CD4-positive, alpha-beta T cell treated with Interleukin-10 for 1 hour (primary cell): ENCODE data around the gene ARHGEF2.

Experiments used
- DNase-seq: peaks from one replicate; pipeline ENCODE4 v3.0.0-alpha.2; 2020

The ARHGEF2 gene

GRCh38 chr1:155969377-155969791, 9.0 kb downstream of the ARHGEF2 start:
- DNase-seq, result no peak

GRCh38 chr1:155968670-155969069, 9.7 kb downstream of the ARHGEF2 start:
- DNase-seq, result no peak

DNA sequence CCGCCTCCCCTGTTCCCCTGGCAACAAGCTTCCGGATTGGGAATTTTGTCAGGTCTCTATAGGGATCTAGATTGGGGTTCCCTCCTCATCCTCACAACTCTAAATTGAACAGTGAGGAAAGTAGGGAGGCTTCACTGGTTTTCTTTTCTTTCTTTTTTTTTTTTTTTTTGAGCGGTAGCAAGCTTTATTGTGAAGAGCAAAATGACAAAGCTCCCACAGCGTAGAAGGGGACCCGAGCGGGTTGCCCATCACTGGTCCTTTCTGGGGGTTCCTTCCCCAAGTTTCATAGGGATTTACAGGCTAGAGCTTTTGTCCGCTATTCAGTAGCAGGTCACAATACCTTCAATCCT, 10.3 kb downstream of the ARHGEF2 start:
- no peak for DNase-seq

- no peak for DNase-seq
Measured at GRCh38 chr1:155967341-155968050, 10.9 kb downstream of the ARHGEF2 start.

GRCh38 chr1:155966750-155967149, 11.6 kb downstream of the ARHGEF2 start:
- DNase-seq, result no peak

GRCh38 chr1:155966135-155966534, 12.2 kb downstream of the ARHGEF2 start:
- no peak for DNase-seq

GRCh38 chr1:155964193-155964592, 14.2 kb downstream of the ARHGEF2 start:
- no peak for DNase-seq

- no peak for DNase-seq
Measured at GRCh38 chr1:155962599-155963211, 15.6 kb downstream of the ARHGEF2 start.

DNA sequence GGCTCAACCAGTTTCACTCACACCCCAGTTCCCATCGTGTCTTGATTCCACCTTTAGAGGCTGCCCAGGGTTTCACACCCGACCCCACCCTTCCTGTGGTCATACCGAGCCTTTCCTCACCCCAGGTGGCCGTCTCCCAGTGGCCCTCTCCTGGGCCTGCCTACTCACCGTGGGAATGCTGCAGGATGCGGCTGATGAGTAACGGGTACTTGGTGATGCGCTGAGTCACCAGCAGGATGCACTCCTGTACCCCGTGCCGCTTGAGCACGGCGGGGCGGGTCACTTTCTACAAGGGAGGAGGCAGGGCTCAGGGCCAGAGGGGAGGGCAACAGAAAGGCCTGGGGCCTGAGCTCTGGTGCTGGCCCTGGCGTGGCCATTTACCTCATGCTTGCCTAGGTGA, 16.4 kb downstream of the ARHGEF2 start:
- DNase-seq, result no peak

DNA sequence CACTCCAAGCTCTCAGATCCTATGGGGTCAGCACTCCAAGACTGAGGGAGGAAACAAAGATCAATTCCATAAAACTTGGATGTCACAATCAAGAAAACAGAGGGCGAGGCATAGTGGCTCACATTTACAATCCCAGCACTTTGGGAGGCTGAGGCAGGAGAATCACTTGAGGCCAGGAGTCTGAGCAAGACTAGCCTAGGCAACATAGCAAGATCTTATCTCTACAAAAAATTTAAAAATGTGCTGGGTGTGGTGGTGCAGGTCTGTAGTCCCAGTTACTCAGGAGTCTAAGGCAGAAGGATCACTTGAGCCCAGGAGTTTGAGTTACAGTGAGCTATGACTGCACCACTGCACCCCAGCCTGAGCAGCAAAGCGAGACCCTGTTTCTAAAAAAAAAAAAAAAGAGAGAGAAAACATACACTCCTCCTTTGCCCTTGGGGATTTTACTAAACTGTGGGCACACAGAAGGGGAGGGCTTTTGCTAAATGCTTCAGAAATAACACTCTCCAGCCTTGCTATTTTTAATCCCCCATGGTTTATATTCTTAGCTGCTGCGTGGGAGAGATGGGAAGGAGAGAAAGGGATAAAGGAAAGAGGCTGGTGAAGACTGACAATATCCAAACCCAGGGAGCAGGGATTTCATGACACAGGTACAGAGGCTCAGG, 18.1 kb downstream of the ARHGEF2 start:
- DNase-seq, result no peak

GRCh38 chr1:155957411-155957915, 20.9 kb downstream of the ARHGEF2 start:
- DNase-seq, result no peak

DNA sequence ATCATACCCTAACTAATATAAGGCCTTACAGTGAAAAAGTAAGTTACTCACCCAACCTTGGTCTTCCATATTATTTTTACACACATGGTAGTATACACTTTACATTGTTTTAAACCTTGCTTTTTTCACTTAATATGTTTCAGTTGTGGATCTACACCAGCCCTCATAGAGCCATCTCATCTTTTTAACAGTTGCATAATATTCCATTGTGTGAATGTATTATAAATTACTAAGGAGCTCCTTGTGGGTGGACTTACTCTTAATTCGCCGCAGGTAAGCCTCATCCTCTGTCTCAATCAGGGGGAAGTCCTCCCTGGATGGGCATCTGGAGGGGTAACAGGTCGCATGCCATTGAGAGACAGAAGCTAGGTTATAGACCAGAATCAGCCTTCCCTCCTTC, 23.7 kb downstream of the ARHGEF2 start:
- no peak for DNase-seq

DNA sequence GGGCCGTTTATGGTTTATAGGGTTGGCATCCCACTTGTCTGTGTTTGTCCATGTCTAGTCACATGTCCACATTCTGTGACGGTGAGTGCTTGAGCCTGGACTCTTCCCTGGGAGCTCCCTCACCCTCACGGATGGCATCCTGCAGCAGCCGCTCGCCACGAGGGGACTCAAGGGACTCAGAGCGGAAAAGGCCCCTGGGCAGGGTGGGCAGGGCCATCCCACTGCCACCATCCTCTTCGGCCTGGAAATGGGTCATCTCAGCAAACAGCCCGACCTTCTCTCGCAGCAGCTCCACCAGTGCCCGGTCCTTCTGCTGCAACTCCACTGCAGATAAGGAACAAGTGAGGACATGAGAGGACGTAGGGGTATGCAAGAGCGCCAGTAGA, 25.8 kb downstream of the ARHGEF2 start:
- no peak for DNase-seq

- no peak for DNase-seq
Measured at GRCh38 chr1:155951753-155952504, 26.4 kb downstream of the ARHGEF2 start.

GRCh38 chr1:155950829-155951228, 27.5 kb downstream of the ARHGEF2 start:
- no peak for DNase-seq

DNA sequence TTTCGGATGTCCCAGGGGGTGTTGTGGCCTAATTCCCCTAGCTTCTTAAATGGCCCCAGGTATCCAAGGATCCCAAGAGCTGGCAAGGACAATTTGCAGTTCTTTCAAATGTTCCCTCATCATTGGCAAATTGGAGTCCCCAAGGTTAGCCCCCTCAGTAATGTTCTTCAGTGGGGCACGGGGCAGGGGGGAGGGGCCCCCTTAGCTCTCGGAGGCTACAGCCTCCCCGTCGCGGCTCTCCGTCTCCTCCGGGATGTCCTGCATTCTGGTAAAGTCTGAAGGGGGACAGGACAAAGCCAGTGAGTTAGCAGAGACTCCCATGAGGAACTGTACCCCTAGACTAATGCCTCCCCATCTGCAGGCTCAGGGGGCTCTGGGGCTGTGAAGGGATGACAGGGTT, 30.6 kb downstream of the ARHGEF2 start:
- no peak for DNase-seq

DNA sequence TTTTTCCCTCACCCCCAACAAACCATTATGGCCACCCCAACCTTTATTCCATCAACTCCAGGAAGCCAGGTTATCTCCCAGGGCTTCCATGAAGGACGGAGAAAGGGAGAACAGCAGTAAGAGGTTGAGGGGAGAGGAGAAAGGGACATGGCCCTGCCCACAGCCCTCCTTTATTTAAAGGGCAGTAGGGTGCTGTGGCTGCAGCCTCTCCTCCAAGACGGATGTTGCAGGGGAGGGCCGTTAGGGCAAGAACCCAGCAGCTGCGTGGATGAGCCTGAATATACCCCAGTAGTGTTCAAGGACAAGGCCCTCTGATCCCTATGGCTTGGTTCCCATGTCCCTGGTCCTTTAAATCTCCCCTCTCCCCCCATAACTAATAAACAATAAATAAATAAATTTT, 31.1 kb downstream of the ARHGEF2 start:
- DNase-seq, result no peak

DNA sequence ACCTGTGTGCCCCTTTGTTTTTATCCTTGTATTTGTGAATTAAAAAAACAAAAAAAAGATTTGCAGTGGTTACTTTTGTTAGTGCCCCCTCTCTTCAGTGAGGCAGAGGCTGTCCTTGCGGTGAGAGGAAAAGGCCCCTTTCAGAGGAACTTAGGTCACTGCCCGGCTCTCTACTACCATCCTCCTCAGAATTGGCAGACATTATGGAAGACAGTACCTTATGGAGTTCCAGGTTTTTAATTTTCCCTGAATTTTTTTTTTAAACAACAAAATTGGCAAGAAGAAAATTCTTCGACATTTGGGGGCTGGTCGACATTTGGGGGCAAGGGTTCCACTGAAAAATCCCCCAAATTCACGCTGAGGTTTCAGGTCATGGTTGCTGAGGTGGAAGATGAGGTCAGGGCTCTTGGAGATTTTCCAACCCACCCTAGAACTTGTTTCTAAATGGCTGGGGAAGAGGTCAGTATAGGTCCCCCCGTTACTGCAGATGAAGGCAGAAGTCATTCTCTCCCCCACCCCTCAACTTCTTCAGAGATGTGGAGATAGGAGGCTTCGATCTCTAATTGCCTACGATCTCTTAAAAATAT, 31.6 kb downstream of the ARHGEF2 start:
- no peak for DNase-seq

- no peak for DNase-seq
Measured at GRCh38 chr1:155944444-155944799, 33.9 kb downstream of the ARHGEF2 start.

- DNase-seq, result no peak
Measured at GRCh38 chr1:155942578-155943141, 35.7 kb downstream of the ARHGEF2 start.

DNA sequence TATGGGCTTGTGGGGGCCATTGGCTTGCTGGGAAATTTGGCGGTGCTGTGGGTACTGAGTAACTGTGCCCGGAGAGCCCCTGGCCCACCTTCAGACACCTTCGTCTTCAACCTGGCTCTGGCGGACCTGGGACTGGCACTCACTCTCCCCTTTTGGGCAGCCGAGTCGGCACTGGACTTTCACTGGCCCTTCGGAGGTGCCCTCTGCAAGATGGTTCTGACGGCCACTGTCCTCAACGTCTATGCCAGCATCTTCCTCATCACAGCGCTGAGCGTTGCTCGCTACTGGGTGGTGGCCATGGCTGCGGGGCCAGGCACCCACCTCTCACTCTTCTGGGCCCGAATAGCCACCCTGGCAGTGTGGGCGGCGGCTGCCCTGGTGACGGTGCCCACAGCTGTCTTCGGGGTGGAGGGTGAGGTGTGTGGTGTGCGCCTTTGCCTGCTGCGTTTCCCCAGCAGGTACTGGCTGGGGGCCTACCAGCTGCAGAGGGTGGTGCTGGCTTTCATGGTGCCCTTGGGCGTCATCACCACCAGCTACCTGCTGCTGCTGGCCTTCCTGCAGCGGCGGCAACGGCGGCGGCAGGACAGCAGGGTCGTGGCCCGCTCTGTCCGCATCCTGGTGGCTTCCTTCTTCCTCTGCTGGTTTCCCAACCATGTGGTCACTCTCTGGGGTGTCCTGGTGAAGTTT, 36.4 kb downstream of the ARHGEF2 start:
- DNase-seq, result no peak
